GM12878 (cell line): Measurements from ENCODE around the gene NRBP1. TPM values are rescaled to one million over a fixed set of nuclear protein-coding genes. Genes with fewer than 3 reads are reported as not detected.
A peak's percentile ranks its signal among the peaks of the same experiment; 100 is the strongest.

Experiments used
- ATAC-seq: fragments of 200-7000 bp; cut with Tn5 transposase; 3 replicates; pipeline ENCODE4 v1.9.1; 2020; ENCODE audit warnings: mild to moderate bottlenecking, moderate library complexity
- BruUV-seq: library from RNA; stranded (reverse); fragments of 400-500 nt; replicated peaks from 2 replicates; lab custom pipeline; 2021; lab: Mats Ljungman, UMichigan
- CTCF ChIA-PET: fragments of 300-600 bp; sonication (Branson Sonifier 250); formaldehyde crosslinking; extraction: SDS; loops from one replicate; lab custom pipeline; 2021; ENCODE audit warnings: inconsistent platforms; lab: Yijun Ruan, JAX
- POLR2A ChIA-PET: fragments of 350-600 bp; formaldehyde crosslinking; extraction: SDS; loops from one replicate; lab custom pipeline; 2021; ENCODE audit warnings: inconsistent platforms; lab: Charles Lee
- RAD21 ChIA-PET: fragments of 300-600 bp; sonication (Branson Sonifier 250); formaldehyde crosslinking; loops from one replicate; lab custom pipeline; 2023; ENCODE audit warnings: antibody characterized with exemption; ENCODE audit not compliant: unreplicated experiment; lab: Charles Lee
- SMC1A ChIA-PET: fragments of 300-600 bp; sonication (Branson Sonifier 250); formaldehyde crosslinking; loops from one replicate; lab custom pipeline; 2023; ENCODE audit not compliant: unreplicated experiment, uncharacterized antibody; lab: Charles Lee
- DNase-seq: peaks from one replicate; pipeline ENCODE4 v3.0.0-alpha.2; 2011; ENCODE audit warnings: low read depth, low spot score
- FAIRE-seq: peaks from 3 replicates; lab custom pipeline; 2011; peaks lifted over from hg19 to GRCh38; lab: Jason Lieb, UNC
- H2AFZ ChIP-seq: 2 replicates; pipeline ENCODE4 v1.6.0; 2011; ENCODE audit warnings: low read depth, low read length, control low read depth; ENCODE audit not compliant: control insufficient read depth
- H3K27ac ChIP-seq: 2 replicates; pipeline ENCODE4 v1.5.1; 2011; ENCODE audit warnings: control low read depth; ENCODE audit not compliant: control insufficient read depth, insufficient read depth
- H3K27me3 ChIP-seq, 2 experiments: replicated peaks in 1 of 2; 2 replicates each; pipeline versions ENCODE4 v1.6.0 to v1.6.1; 2011; ENCODE audit warnings: low read length in 1 of 2; ENCODE audit not compliant: control insufficient read depth in 2 of 2, insufficient read depth in 2 of 2
- H3K36me3 ChIP-seq, 2 experiments: 2 replicates each; pipeline ENCODE4 v1.5.1; 2011; ENCODE audit warnings: low read length in 1 of 2; ENCODE audit not compliant: control insufficient read depth in 2 of 2, insufficient read depth in 2 of 2
- H3K4me1 ChIP-seq: 2 replicates; pipeline ENCODE4 v1.6.1; 2011; ENCODE audit warnings: mild to moderate bottlenecking, low read length, moderate library complexity, mixed read lengths; ENCODE audit not compliant: control insufficient read depth, insufficient read depth
- H3K4me2 ChIP-seq: 2 replicates; pipeline ENCODE4 v1.6.0; 2011; ENCODE audit warnings: control low read depth; ENCODE audit not compliant: control insufficient read depth, insufficient read depth
- H3K4me3 ChIP-seq: fragments of 200-600 bp; sonication (generic); 2 replicates; pipeline ENCODE4 v1.5.1; 2016
- H3K79me2 ChIP-seq: 2 replicates; pipeline ENCODE4 v1.6.0; 2011; ENCODE audit warnings: low read length; ENCODE audit not compliant: control insufficient read depth, insufficient read depth
- H3K9ac ChIP-seq: 2 replicates; pipeline ENCODE4 v1.8.0; 2011; ENCODE audit warnings: low read length, control low read depth, mixed read lengths; ENCODE audit not compliant: control insufficient read depth, insufficient read depth
- H3K9me3 ChIP-seq: replicated peaks from 3 replicates; pipeline ENCODE4 v1.5.1; 2011; ENCODE audit warnings: mild to moderate bottlenecking, low read length; ENCODE audit not compliant: control insufficient read depth, insufficient read depth
- H4K20me1 ChIP-seq: 2 replicates; pipeline ENCODE4 v1.6.0; 2011; ENCODE audit not compliant: control insufficient read depth, insufficient read depth
- ETV6 ChIP-seq, 2 experiments: fragments of 450-650 bp in 1 of 2; IDR thresholded peaks in 1 of 2; conservative IDR thresholded peaks in 1 of 2; 2 replicates each; pipeline ENCODE4 v1.6.1; 2014; ENCODE audit warnings: antibody characterized with exemption in 1 of 2, borderline replicate concordance in 1 of 2, low read depth in 1 of 2, mild to moderate bottlenecking in 1 of 2, moderate library complexity in 1 of 2
- KLF5 ChIP-seq: fragments of 450-650 bp; IDR thresholded peaks from 2 replicates; pipeline ENCODE4 v1.6.1; 2014; ENCODE audit warnings: mild to moderate bottlenecking; ENCODE audit not compliant: partially characterized antibody
- MEF2B ChIP-seq: fragments of 450-650 bp; IDR thresholded peaks from 2 replicates; pipeline ENCODE4 v1.6.1; 2018; ENCODE audit warnings: mild to moderate bottlenecking, moderate library complexity; ENCODE audit not compliant: partially characterized antibody, poor library complexity, severe bottlenecking
- RAD21 ChIP-seq: IDR thresholded peaks from 2 replicates; pipeline ENCODE4 v1.6.1; 2011; ENCODE audit warnings: mild to moderate bottlenecking, low read depth, low read length, moderate library complexity; ENCODE audit not compliant: insufficient read depth
- SIN3A ChIP-seq: IDR thresholded peaks from 2 replicates; pipeline ENCODE4 v1.6.1; 2012; ENCODE audit warnings: low read depth, low read length, improper control_type of control experiment
- SMAD1 ChIP-seq: fragments of 450-650 bp; IDR thresholded peaks from 2 replicates; pipeline ENCODE4 v1.6.1; 2018; ENCODE audit warnings: mild to moderate bottlenecking, low read depth; ENCODE audit not compliant: partially characterized antibody
- SMC3 ChIP-seq: IDR thresholded peaks from 2 replicates; pipeline ENCODE4 v1.6.1; 2011; ENCODE audit warnings: low read length, improper control_type of control experiment, borderline replicate concordance
- SREBF1 ChIP-seq: IDR thresholded peaks from 2 replicates; pipeline ENCODE4 v1.6.1; 2012; ENCODE audit warnings: mild to moderate bottlenecking, low read length
- TARDBP ChIP-seq: IDR thresholded peaks from 2 replicates; pipeline ENCODE4 v1.6.1; 2016; ENCODE audit warnings: borderline replicate concordance
- TCF7 ChIP-seq: IDR thresholded peaks from 2 replicates; pipeline ENCODE4 v1.6.1; 2014; ENCODE audit warnings: antibody characterized with exemption, borderline replicate concordance
- ZNF207 ChIP-seq: fragments of 450-650 bp; IDR thresholded peaks from 2 replicates; pipeline ENCODE4 v1.6.1; 2014; ENCODE audit warnings: antibody characterized with exemption, mild to moderate bottlenecking, borderline replicate concordance
- WGBS: methylation state at CpG from one replicate; pipeline ENCODE4 v1.1.6; 2016; ENCODE audit warnings: low lambda C conversion rate; ENCODE audit not compliant: insufficient replicate concordance, insufficient coverage; ENCODE audit errors: missing lambda C conversion rate; 5-methylcytosine and 5-hydroxymethylcytosine counted together
- in situ Hi-C: fragments of 300-500 bp; cut with MboI; formaldehyde crosslinking; loops from 9 replicates; pipeline ENCODE4 v1.14.3; 2018; ENCODE audit warnings: mixed read lengths
- intact Hi-C: fragments of 100-400 bp; cut with micrococcal nuclease; formaldehyde crosslinking; loops from one replicate; pipeline ENCODE4 v1.14.2; 2022; ENCODE audit not compliant: unreplicated experiment
- polyA plus RNA-seq, 11 experiments: library from polyadenylated mRNA; depleted of rRNA in 4 of 11; unstranded in 6 of 11; stranded (reverse) in 5 of 11; fragments of >200 nt; fragmentation: Nextera tagmentation in 4 of 11; fragmentation: Illumina TruSeq in 1 of 11; extraction: Ambion mirVana in 4 of 11; extraction: Trizol in 1 of 11; gene quantifications; 1 replicate in 1 of 11; 2 replicates in 10 of 11; pipeline versions ENCODE4 v1.2.1 to v1.2.3, GENCODE V29; 2011 to 2016; ENCODE audit warnings: inconsistent platforms in 2 of 11, missing spikeins in 2 of 11, low read depth in 1 of 11
- total RNA-seq, 4 experiments: library from RNA; depleted of rRNA in 3 of 4; stranded (reverse); fragments of >200 nt in 3 of 4; fragmentation: Illumina TruSeq in 1 of 4; extraction: Trizol in 1 of 4; gene quantifications; 2 replicates each; pipeline versions ENCODE4 v1.2.1 to v1.2.3, GENCODE V29; 2013 to 2021
- TF ChIP-seq, protein P1 (sequence below), 3 experiments: IDR thresholded peaks in 2 of 3; conservative IDR thresholded peaks in 1 of 3; 2 replicates each; pipeline ENCODE4 v1.5.1; 2011; ENCODE audit warnings: low read depth in 3 of 3, low read length in 3 of 3, mild to moderate bottlenecking in 3 of 3, control low read depth in 2 of 3, moderate library complexity in 2 of 3, inconsistent platforms in 1 of 3, mixed read lengths in 1 of 3; ENCODE audit not compliant: control insufficient read depth in 2 of 3, insufficient read depth in 1 of 3; ENCODE audit errors: extremely low read depth in 1 of 3
- TF ChIP-seq, protein P2 (sequence below): fragments of 450-650 bp; IDR thresholded peaks from 2 replicates; pipeline ENCODE4 v1.6.1; 2016; ENCODE audit warnings: mild to moderate bottlenecking, moderate library complexity, borderline replicate concordance

The NRBP1 gene
- total and polyA plus RNA-seq, 10 of the 15 experiments (the other 5 are each of a cell fraction or from before 2014, with no cell fraction given): 5.7 to 136 (median 66.1) TPM

DNA sequence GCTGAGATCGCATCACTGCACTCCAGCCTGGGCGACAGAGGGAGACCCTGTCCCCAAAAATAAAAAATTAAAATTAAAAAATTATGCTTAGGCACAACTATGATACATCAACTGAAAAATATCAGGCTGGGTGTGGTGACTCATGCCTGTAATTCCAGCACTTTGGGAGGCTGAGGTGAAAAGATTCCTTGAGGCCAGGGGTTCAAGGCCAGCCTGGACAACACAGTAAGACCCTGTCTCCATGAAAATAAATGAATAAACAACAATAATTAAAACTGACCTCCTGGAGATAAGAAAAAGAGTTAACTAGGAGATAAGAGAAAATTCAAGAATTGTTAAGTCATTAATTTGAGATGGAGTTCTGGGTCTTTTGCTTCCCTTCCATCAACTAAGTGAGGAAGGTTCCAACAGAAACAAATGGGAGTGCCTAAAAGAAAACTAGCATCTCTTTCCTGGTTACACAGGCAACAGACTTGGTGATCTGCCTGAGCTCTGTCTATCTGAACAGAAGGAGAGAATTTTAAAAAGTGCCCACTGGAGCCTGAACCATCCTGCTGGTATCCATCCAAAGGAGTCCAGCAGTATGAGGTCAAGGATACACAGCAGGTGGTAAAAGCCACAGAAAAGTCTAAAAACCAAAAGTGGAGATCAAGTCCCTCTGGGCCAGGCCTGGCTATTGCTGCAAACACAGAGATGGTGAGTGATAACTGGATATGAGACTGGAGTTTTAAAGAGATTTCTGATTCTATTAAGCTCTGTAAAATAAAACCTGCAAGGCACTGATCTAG is 27.9 kb upstream of the NRBP1 start (continued):
- TF ChIP-seq TCF7 (no peak), ZNF207 (no peak), SIN3A (no peak), SMC3 (no peak), KLF5 (no peak)

DNA sequence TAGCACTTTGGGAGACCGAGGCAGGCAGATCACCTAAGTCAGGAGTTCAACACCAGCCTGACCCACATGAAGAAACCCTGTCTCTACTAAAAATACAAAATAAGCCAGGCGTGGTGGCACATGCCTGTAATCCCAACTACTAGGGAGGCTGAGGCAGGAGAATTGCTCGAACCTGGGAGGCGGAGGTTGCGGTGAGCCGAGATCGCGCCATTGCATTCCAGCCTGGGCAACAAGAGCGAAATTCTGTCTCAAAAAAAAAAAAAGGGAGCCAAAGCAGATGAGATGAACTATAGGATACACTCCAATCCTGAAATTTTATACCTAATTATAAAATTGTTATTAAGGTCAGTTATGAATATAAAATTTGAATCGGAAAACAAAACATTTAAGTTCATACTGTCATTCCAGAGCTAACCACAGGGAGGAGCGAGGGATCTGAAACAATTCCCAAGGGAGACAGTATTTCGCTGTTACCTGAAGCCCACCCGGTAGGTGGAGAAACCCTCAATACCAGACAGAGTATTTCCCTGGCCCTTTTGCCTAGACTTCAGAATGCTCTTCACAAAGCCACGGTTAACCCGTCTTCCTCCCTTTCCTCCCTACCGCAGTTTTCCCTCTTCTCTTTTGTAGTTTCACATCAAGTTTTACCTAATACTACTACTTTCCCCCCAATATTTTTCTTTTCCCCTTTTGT is 20.5 kb upstream of the NRBP1 start:
- Histone ChIP-seq H3K4me1 (peaks cover 6% of the 10 kb centered on the region; the same call in 1 of the 2 replicates), H3K4me2 (peak overlapping the region; percentile 93), H3K4me3 (peak overlapping the region; percentile 99), H3K27ac (peak overlapping the region; percentile 76), H3K9ac (peak overlapping the region; percentile 93), H3K27me3 (no peaks in the 10 kb centered on the region), H4K20me1 (no peaks in the 10 kb centered on the region), H2AFZ (no peak overlapping the region), H3K9me3 (no peaks in the 10 kb centered on the region), H3K36me3 (no peaks in the 10 kb centered on the region; a peak in 1 of 4 replicates), H3K79me2 (peaks cover 60% of the 10 kb centered on the region)
- in situ Hi-C loops: no loop called here
- ATAC-seq: no peak
- intact Hi-C loops: loop anchor here (2.0 to 10.0 kb wide), 4 partner anchors 21 to 277 kb away; partner anchors contain the start of genes EIF2B4, NRBP1, SNX17 and ZNF512
- SMC1A ChIA-PET: interaction anchor here (1.3 to 2.7 kb wide), 2 partner anchors 21 to 26 kb away, joined by 3 to 14 read pairs; partner anchors contain the start of gene NRBP1
- no TSS peak for BruUV-seq
- 21% methylated on average over 9 of the region's 16 CpGs for WGBS
- RAD21 ChIA-PET: interaction anchor here (1.1 to 1.7 kb wide), 3 partner anchors 21 to 37 kb away, joined by 3 to 4 read pairs (median 3); no protein-coding TSS in a partner anchor
- POLR2A ChIA-PET: interaction anchor here (0.6 to 1.2 kb wide), 3 partner anchors 23 to 298 kb away, joined by 3 to 4 read pairs (median 3); no protein-coding TSS in a partner anchor
- DNase-seq: no peak
- FAIRE-seq: peak; percentile 35
- CTCF ChIA-PET: interaction anchor here (1.3 to 4.6 kb wide), 3 partner anchors 22 to 105 kb away, joined by 3 to 52 read pairs (median 10); partner anchors contain the start of gene NRBP1
- TF ChIP-seq, protein P1, sequence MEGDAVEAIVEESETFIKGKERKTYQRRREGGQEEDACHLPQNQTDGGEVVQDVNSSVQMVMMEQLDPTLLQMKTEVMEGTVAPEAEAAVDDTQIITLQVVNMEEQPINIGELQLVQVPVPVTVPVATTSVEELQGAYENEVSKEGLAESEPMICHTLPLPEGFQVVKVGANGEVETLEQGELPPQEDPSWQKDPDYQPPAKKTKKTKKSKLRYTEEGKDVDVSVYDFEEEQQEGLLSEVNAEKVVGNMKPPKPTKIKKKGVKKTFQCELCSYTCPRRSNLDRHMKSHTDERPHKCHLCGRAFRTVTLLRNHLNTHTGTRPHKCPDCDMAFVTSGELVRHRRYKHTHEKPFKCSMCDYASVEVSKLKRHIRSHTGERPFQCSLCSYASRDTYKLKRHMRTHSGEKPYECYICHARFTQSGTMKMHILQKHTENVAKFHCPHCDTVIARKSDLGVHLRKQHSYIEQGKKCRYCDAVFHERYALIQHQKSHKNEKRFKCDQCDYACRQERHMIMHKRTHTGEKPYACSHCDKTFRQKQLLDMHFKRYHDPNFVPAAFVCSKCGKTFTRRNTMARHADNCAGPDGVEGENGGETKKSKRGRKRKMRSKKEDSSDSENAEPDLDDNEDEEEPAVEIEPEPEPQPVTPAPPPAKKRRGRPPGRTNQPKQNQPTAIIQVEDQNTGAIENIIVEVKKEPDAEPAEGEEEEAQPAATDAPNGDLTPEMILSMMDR (IDR thresholded peaks at IDR 0.05 in 2 of 3, conservative IDR thresholded peaks at IDR 0.05 in 1 of 3; ENCODE audit: control insufficient read depth in 2 of 3, extremely low read depth in 1 of 3, insufficient read depth in 1 of 3, low read depth in 3 of 3, low read length in 3 of 3): peak; percentile 15 to 36 (median 33); a peak in 3 of 6 replicates
- TF ChIP-seq SREBF1: no peak
- no peak for TF ChIP-seq SMAD1
- no peak for TF ChIP-seq TARDBP
- TF ChIP-seq, protein P2, sequence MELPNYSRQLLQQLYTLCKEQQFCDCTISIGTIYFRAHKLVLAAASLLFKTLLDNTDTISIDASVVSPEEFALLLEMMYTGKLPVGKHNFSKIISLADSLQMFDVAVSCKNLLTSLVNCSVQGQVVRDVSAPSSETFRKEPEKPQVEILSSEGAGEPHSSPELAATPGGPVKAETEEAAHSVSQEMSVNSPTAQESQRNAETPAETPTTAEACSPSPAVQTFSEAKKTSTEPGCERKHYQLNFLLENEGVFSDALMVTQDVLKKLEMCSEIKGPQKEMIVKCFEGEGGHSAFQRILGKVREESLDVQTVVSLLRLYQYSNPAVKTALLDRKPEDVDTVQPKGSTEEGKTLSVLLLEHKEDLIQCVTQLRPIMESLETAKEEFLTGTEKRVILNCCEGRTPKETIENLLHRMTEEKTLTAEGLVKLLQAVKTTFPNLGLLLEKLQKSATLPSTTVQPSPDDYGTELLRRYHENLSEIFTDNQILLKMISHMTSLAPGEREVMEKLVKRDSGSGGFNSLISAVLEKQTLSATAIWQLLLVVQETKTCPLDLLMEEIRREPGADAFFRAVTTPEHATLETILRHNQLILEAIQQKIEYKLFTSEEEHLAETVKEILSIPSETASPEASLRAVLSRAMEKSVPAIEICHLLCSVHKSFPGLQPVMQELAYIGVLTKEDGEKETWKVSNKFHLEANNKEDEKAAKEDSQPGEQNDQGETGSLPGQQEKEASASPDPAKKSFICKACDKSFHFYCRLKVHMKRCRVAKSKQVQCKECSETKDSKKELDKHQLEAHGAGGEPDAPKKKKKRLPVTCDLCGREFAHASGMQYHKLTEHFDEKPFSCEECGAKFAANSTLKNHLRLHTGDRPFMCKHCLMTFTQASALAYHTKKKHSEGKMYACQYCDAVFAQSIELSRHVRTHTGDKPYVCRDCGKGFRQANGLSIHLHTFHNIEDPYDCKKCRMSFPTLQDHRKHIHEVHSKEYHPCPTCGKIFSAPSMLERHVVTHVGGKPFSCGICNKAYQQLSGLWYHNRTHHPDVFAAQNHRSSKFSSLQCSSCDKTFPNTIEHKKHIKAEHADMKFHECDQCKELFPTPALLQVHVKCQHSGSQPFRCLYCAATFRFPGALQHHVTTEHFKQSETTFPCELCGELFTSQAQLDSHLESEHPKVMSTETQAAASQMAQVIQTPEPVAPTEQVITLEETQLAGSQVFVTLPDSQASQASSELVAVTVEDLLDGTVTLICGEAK: no peak
- TF ChIP-seq RAD21: peak; percentile 32
- no peak for TF ChIP-seq ETV6 (conservative IDR thresholded peaks at IDR 0.05 in 1 of 2, IDR thresholded peaks at IDR 0.05 in 1 of 2; ENCODE audit: borderline replicate concordance in 1 of 2, low read depth in 1 of 2)
- TF ChIP-seq SMC3: peak; percentile 31; the same call in 1 of the 2 replicates
- TF ChIP-seq MEF2B: peak; percentile 93
